HL-60/S4 treated with retinoic acid at 250 ng/mL for 4 days and 3 days (cell line): ENCODE measurements around the gene PRIMPOL.

ENCODE experiments used
- in situ Hi-C: fragments of 300-500 bp; cut with MboI; formaldehyde crosslinking; loops from 2 replicates; pipeline ENCODE4 v1.7.0; 2022; ENCODE audit warnings: low sequenced_read_pairs

PRIMPOL gene

DNA sequence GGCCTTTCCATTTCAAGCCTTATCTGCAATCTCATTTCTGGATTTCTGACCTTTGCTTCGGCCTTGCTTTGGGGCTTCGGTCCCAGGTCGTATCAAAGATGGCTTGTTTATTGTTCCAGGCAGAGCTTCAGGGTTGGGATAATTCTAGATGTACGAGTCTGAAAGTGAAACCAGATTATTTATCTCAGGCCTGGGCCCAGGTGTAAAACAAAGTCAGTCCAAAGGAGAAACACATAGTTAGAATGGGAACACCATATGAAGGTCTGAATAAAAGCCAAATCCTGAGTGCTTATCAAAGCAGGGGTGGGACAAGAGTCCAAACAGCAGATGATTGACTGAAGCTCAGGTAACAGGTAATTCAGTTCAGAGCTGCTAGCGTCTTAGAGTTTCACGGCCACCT lies 17.1 kb downstream of the PRIMPOL start:
- in situ Hi-C loops: no loop called here

DNA sequence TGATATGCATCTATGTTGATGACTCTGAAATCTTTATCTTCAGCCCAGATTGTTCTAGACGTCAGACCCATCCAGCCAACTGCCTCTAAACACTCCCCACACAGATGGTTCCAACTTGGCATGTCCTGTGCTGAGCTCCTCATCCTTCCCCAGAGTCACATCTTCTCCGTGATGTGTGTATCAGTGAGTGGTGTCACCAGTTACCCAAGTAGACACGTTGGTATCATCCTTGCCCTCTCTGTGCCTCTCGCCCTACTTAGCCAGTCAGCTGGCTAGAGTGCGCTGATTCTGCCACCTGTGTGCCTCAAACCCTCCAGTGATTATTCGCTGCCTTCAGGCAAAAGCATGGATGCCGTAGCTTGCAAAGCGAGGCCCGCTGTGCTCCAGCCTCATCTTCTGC lies 18.6 kb downstream of the PRIMPOL start:
- in situ Hi-C loops: no loop called here

DNA sequence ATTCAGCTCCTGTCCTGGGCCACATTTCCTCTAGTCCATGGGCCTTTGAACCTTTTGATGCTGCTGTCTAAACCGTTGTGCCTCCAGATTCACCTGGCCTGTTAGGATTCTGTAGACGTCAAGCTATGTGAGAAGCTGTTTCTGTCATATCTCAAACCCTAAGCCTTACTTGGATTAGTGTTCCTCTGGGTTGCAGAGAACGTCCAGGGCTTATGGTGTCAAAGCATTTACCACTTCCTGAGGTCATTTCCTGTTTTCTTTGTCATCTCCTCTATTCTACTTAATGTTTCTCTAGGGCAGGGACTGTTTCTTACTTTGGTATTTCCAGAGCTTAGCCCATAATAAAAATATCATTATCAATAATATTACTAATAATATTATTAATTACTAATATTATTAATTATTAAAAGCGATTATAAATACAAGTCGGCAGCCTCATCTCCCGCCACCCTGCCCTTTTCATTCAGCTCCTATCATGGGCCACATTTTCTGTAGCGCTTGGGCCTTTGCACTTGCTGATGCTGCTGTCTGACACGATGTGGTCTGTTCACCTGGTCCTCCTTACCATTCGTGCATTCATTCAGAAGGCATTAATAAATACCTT lies 19.1 kb downstream of the PRIMPOL start:
- in situ Hi-C loops: no loop called here

DNA sequence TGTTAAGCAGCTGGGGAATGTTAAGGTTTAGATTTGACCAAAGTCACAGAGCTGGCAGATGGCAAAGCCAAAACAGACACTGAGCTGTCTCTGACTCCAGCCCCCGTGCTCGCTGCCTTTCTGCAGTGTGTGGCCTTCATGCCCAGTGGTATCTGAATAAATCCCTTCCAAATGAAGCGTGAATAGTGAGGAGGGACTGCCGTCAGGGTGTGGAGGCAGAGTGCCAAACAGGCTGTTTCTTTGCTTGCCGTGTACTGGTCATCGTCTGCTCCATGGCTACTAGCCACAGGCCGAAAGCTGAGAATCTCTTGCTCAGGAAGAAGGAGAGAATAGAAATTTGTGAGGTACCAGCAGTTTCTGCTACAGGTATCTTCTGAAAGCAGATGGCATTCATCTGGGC lies 19.7 kb downstream of the PRIMPOL start:
- in situ Hi-C loops: no loop called here

DNA sequence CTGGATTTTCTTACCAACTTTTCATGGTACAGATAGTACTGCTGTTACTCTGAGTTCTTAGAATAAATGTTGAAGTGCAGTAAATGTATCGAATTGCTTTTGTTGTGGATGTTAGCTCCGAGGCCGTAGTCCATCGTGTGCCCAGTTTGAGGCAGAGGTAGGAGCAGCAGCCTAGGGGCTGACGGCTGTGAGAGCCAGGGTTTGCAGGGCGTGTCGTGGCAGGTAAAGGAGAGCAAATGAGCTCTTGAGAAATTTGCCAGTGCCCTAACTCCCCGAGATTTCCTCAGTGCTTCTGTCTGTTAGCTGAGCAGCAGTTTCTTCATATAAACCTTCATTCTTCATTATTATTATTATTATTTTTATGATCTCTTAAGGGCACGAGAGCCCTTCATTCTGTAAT lies 21.6 kb downstream of the PRIMPOL start:
- in situ Hi-C loops: no loop called here

DNA sequence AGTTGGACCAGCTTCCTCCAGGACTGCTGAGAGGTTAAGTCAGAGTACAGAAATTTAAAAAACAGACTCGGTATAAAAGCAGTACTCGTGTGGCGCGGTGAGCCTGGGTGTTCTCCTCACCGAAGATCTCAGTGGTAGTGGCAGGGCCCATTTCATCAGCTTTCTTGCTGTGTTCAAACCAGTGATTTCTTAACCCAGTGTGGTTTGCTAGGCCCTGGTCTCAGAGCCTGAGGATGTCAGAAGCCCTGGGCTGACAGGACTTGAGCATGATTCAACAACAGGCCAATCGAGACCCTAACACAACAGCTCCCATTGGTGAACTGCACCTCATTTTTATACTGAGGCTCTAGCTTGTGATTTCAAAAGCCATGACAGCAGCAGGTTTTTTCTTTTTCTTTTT lies 23.2 kb downstream of the PRIMPOL start:
- in situ Hi-C loops: no loop called here

DNA sequence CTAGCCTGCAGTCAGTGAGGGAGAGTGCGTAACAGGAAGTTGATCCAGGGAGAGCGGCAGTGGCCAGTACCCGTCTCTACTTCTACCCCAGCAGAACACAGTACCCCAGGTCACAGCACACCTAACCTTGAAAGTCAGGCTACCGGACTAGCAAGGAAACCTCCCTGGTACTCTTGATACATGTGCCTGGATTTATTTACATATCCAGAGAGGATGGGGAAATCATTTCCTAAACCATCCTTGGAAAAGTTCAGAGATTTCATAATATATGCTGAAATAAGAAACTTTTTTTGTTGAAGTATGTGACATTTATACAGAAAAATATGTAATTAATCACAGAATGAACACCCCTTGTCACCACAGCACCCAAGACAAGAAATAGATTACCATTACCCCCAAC lies 24.5 kb downstream of the PRIMPOL start:
- in situ Hi-C loops: no loop called here

DNA sequence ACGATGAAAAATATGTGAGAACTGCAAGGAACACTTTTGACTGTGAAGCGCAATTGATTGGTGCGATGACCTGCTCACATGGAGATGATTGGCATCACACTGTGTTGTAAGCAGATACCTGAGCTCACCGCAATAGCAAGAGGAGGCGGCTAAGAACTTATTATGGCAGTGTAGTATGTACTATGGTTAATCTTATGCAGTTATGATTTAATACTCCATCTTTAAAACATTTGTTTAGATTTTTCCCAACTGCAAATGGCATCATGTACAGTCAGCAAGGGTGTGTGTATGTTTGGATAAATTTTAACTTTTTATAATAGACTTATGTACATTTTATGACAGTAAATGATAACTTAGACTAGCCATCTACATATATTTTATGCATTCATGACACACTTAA lies 25.5 kb downstream of the PRIMPOL start:
- in situ Hi-C loops: no loop called here

DNA sequence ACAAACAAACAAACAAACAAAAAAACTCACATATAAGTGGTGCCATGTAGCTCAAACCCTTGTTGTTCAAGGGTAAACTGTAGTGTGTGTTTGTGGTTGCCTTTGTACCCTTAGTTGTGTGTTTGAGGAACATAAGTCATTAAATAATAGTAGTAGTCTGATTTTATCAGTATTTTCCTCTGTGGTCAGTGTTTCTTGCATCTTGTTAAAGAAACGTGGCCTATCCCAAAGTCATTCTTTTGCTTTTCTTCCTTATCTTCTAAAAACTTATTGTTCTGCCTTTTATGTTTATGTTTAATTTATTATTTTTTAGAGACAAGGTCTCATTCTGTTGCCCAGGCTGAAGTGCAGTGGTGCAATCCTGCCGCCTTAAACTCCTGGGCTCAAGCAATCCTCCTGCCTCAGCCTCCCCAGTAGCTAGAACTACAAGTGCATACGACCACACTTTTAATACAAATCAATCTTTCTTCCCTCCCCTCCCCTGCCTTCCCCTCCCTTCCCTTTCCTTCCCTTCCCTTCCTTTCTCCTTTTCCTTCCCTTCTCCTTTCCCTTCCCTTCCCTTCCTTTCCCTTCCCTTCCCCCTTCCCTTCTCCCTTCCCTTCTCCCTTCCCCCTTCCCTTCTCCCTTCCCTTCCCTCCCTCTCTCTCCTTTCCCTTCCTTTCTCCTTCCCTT lies 26.4 kb downstream of the PRIMPOL start:
- in situ Hi-C loops: no loop called here

DNA sequence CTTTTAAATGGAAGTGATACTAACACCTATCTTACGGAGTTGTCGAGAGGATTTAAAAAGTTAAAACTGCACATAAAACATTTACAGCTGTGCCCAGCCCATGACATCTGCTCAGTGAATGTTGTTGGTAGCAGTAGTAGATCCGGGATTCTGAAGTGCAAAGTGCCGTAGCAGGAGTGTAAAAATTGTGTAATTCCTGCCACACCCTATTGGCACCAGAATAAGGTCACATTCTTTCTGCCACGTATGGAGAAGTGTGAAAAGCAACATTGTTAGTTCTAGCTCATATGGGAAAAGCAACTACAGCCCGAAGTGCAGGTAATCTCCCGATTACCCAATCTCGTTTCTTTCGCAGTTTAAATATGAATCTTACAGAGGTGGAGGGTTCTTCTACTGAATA lies 31.2 kb downstream of the PRIMPOL start:
- in situ Hi-C loops: no loop called here

DNA sequence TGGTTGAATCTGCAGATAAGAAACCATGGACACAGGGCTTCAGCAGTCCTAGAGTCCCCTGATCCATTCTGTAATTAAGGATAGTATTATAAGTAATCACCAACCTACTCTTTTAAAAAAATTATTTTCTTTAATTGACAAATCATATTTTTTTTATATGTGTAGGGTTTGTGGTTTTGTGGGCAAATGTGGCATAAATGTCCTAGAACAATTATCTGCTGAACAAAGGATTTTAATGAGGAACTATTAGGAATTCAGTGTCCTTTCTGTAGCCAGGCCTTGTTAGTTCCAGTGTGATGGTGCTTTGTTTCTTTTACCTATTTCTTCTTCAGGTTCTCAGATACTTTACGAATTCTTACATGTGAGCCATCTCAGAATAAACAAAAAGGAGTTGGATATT lies 32.4 kb downstream of the PRIMPOL start:
- in situ Hi-C loops: no loop called here

DNA sequence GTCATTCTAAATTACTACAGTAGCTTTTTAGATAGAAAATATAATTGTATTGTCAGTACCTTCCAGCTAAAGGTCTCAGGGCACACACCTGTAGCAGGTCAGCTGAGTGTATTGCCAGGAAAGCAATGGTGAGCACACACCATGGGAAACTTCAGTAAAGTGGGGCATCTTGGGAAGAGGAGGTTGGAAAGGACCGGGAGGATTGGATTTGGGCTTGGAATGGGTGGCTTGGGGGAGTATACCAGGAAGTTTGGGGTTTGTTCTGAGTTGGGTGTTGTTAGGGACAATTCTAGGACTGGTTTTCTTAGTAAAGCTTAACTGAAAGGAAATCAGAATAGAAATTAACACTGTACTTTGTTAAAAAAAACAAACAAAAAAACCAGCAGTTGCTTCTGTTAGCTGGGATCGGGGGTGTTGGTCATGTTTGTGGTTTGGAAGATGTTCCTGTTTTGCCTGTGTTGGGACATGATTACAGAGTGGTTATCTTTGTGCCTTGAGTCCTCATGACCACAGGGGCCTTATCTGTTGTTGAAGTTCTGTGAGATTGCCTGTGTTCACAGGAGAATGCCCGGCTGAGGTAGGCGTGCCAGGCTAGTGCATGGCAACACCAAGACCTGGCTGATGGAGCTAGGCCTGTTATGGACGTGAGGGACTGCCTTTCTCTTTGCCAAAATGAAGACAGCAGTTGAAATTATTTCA lies 35.1 kb downstream of the PRIMPOL start:
- in situ Hi-C loops: no loop called here

DNA sequence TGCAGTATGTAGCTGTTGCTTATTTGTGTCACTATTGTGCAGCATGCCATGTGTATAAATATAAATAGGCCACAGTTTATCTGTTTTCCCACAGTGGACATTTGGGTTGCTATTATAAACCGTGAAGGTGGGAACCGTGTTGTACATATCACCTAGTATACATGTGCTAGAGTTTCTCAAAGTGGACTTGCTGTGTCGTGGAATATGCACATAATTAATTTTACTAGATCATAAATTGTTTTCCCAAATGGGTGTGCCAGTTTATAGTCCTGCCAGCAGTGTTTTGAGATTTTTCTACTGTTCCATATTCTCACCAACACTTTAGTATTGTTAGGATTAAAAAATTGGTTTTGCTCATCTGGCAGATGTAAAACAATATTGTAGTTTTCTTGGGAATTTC lies 38.5 kb downstream of the PRIMPOL start:
- in situ Hi-C loops: no loop called here

DNA sequence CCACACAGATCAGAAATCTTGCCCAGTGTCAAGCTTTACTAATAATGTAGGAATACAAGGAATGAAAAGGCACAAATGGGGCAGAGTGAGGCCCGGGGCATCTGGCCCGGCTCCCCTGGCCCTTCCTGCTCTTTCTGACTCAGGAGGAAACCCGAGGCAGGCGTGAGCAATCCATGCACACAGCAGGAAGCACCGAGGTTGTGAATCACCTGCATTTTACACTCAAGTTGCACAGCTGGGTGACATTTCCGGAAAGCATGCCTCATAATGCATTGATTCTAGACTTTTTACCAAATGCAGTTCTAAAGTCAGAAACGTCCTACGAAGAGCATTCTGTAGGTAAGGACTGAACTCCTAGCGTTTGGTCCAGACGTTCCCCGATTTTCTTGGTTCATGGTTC lies 38.9 kb downstream of the PRIMPOL start:
- in situ Hi-C loops: no loop called here

DNA sequence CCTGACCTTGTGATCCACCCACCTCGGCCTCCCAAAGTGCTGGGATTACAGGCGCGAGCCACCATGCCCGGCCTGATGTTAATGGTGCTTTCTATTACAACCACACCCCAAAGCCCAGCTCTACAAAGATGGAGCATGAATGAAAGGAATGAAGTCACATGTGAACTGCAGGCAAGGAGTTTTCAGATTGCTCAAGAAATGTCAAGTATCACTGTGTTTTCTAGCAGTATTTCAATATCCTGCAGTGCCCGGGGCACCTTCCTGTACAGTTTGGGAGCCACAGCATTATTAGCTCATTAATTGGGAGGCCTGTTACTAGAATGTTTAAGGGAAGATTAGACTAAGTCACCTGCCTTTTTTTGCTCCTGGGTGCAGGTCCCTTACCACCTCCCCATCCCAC lies 40.1 kb downstream of the PRIMPOL start:
- in situ Hi-C loops: no loop called here

DNA sequence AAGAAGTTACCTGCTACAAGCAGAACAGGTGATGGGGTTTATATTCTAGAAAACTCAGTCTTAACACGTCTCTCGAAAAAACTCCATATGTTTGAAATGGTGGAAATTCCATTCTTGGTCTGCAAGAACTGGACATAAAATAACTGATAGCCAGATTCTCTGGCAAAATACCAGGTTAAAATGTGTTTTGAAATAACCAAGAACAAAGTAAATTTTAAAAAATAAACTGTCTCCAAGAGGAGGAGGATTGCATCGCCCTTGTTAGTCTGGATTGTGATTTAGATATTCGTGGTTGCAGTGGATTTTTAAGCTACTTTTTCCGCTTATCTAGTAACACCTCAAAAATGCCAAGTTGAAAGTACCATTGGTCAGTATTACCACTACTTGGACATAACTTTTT lies 43.5 kb downstream of the PRIMPOL start:
- in situ Hi-C loops: no loop called here

DNA sequence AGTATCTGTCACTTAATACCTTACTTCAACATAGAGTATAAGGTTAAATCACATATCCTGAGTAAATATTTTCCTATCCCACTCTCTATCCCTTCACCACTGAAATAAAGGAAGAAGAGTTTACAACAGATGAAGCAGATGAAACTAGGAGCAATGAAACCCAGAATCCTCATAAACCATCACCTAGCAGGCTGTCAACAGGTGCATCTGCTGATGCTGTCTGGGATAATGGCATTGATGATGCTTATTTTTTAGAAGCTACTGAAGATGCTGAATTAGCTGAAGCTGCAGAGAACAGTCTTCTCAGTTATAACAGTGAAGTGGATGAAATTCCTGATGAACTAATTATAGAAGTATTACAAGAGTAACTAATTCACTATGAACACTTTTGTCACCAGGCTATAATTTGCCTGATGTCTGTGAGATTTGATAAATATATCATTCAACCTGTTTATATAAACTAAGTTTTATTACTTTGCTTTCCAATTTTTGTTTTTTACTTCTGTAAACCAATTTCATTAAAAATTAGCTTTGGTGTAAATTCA lies 44.9 kb downstream of the PRIMPOL start:
- in situ Hi-C loops: no loop called here

DNA sequence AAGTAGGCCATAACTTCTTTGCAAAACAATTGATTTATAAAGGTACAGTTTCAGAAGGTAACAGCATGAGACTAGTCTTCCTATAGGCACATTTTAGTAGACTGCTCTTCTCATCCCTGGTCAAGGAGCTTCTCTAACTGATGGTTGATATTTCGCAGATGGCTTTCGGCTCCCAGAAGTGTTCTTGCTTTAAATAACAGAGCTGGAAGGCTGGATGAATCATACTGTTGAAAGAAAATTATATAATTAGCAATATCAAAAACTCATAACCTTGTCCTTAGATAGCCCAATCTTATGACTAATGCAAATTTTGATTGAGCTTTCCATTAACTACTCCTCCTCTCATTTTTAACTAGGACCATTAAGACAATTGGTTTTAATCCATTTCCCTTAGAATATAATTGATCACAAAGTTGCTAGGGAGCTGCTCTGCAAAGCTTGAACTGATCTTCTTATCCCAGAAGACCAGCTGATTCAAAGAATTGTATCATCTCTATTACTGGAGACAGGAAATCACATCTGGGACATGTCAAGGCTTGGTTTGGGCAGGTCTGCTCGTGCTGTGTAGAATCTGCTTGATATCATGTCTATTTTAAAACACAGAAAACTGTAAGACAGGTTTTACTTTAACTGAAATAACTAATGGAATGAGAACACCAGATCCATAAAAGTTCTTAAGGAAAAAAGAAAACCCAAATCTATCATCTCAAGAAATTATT lies 45.8 kb downstream of the PRIMPOL start:
- in situ Hi-C loops: no loop called here

DNA sequence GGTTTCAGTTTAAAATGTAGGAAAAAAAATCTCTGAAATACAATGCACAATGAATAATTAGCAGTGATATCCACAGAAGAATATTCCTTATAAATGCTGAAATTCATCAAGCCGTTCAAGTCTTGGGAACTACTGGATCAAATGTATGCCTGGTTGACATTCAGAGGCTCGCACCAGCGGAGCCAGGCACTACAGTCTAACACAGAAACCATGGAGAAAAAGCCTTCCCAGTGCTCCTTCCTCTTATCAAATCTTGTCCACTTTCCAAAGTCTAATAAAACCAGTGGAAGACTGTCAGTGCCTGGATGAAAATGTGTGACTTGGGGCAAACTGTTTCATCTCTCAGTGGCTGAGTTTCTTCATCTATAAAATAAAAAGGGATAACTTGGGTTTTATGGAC lies 48.4 kb downstream of the PRIMPOL start:
- in situ Hi-C loops: no loop called here

DNA sequence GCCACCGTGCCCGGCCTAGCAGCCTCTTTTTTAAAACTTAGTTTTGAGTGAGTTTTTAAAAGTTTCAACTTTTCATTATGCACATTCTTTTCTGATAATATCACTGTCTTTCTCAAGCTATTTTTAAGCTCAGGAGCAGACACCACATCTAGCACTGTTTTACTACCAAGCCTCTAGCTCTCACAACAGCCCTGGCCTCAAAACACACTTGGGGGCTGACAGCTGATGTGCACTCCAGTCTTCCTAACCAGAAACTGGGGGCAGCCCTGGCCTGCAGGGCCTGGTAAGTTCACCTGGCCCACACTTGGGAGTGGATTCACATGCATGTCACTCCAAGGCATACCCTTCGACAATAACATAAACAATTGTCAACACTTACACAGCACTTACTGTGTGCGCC lies 50.4 kb downstream of the PRIMPOL start:
- in situ Hi-C loops: no loop called here

DNA sequence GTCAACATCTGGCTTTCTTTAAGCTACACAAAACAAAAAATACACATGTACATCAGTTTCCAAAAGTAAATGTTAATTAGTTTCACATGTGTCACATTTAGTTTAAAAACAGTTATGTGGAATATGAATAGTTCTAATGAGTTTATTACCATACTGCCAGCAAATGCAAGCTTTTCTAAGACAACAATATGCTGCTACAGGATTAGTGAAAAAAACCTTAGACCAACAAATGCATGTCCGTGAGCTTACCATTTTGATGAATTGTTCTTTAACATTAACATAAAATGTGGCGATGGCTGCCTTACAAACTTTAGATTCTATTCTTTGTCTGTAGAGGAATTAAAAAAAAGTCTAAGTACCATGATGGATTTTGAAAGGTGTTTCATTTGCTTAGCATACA lies 52.6 kb downstream of the PRIMPOL start:
- in situ Hi-C loops: no loop called here

DNA sequence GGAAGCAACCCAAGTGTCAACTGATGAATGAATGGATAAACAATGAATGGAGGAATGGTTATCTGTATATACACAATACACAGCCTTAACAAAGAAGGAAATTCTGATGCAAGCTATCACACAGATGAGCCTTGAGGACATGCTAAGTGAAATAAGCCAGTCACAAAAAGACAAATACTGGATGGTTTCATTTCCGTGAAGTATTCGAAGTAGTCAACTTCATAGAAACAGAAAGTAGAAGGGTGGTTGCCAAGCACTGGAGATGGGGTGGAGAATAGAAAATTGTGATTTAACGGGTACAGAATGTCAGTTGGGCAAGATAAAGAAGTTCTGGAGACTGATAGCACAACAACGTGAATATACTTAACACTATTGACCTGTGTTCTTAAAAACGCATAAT lies 56.2 kb downstream of the PRIMPOL start:
- in situ Hi-C loops: no loop called here
